ENCODE data around the gene COL5A1.

COL5A1 gene

GRCh38 chr9:134748591-134748990, 107.0 kb downstream of the COL5A1 start:
- no peak for DNase-seq

- no peak for DNase-seq
Measured at GRCh38 chr9:134750450-134751155, 109.0 kb downstream of the COL5A1 start.

- no peak for DNase-seq
Measured at GRCh38 chr9:134751622-134752021, 110.0 kb downstream of the COL5A1 start.

- no peak for DNase-seq
Measured at GRCh38 chr9:134752471-134753168, 111.0 kb downstream of the COL5A1 start.

- no peak for DNase-seq
Measured at GRCh38 chr9:134753191-134753590, 111.6 kb downstream of the COL5A1 start.

GRCh38 chr9:134755221-134755907, 113.8 kb downstream of the COL5A1 start:
- no peak for DNase-seq

- DNase-seq: no peak
Measured at GRCh38 chr9:134756098-134756497, 114.5 kb downstream of the COL5A1 start.

- DNase-seq: no peak
Measured at GRCh38 chr9:134757216-134757975, 115.8 kb downstream of the COL5A1 start.

GRCh38 chr9:134758949-134759607, 117.5 kb downstream of the COL5A1 start:
- no peak for DNase-seq

- no peak for DNase-seq
Measured at GRCh38 chr9:134759913-134760312, 118.3 kb downstream of the COL5A1 start.

GRCh38 chr9:134760750-134761420, 119.3 kb downstream of the COL5A1 start:
- no peak for DNase-seq

GRCh38 chr9:134764473-134765269, 123.1 kb downstream of the COL5A1 start:
- DNase-seq: no peak

GRCh38 chr9:134765785-134766184, 124.2 kb downstream of the COL5A1 start:
- DNase-seq: no peak

- no peak for DNase-seq
Measured at GRCh38 chr9:134766587-134766986, 125.0 kb downstream of the COL5A1 start.

GRCh38 chr9:134768332-134768708, 126.7 kb downstream of the COL5A1 start:
- DNase-seq: no peak

GRCh38 chr9:134768709-134769351, 127.2 kb downstream of the COL5A1 start:
- no peak for DNase-seq

- DNase-seq: no peak
Measured at GRCh38 chr9:134770972-134771971, 129.7 kb downstream of the COL5A1 start.

GRCh38 chr9:134772331-134772730, 130.7 kb downstream of the COL5A1 start:
- no peak for DNase-seq

GRCh38 chr9:134773842-134774241, 132.2 kb downstream of the COL5A1 start:
- DNase-seq: no peak
